ENCODE data around the gene MYBPC1.

DNA sequence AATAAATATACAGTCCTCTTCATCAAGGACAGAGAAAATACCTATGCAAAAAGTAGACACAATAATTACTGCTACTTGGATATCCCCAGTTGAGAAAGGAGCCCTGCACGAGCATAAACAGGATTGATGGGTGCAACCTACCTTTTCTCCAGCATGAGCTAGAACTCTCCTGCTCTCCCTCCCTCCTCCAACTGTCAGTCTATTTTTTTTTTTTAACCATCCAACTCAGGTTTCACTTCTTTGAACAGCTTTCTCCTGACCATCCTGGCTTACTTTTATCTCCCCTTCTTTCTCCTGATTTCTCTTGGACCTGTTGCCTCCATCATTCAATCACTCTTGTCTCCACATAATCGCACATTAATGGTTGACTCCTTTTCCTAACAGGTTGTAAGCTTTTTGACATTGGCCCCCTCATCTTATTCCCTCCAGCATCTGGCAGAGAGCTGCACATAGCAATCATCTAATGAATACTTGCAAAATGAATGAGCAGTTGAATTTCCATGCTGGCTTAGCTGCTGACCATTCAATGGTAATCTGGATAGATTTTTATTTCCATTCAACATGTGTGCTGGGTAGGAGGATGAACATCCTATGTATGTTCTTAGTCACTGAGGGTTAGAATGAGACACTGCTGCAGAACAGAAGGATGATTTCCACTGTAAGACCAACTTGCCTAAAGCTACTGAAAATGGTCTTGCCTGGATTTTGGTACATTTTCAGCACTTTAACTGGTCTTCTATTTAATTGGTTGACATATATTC lies 24.4 kb downstream of the MYBPC1 start:
- TF ChIP-seq, protein P1, sequence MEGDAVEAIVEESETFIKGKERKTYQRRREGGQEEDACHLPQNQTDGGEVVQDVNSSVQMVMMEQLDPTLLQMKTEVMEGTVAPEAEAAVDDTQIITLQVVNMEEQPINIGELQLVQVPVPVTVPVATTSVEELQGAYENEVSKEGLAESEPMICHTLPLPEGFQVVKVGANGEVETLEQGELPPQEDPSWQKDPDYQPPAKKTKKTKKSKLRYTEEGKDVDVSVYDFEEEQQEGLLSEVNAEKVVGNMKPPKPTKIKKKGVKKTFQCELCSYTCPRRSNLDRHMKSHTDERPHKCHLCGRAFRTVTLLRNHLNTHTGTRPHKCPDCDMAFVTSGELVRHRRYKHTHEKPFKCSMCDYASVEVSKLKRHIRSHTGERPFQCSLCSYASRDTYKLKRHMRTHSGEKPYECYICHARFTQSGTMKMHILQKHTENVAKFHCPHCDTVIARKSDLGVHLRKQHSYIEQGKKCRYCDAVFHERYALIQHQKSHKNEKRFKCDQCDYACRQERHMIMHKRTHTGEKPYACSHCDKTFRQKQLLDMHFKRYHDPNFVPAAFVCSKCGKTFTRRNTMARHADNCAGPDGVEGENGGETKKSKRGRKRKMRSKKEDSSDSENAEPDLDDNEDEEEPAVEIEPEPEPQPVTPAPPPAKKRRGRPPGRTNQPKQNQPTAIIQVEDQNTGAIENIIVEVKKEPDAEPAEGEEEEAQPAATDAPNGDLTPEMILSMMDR (conservative IDR thresholded peaks at IDR 0.05; ENCODE audit: low read depth, low read length): no peak
- no peak for TF ChIP-seq EZH2 (IDR thresholded peaks at IDR 0.05; ENCODE audit: borderline replicate concordance, low read depth, low read length, poor library complexity, severe bottlenecking)
